Adrenal gland (tissue), 5 donors: ENCODE results near the gene CLDN8.

Source experiments
- POLR2A ChIP-seq, 2 donors: fragments of 450-650 bp; IDR thresholded peaks; one replicate each; pipeline ENCODE4 v1.6.1; 2017; ENCODE audit warnings: antibody characterized with exemption in 2 of 2, mild to moderate bottlenecking in 2 of 2, moderate library complexity in 1 of 2
- TF ChIP-seq, protein P1 (sequence below), 6 experiments: fragments of 450-650 bp in 4 of 6; fragments of 200-600 bp in 2 of 6; sonication (generic) in 1 of 6; IDR thresholded peaks; 1 replicate in 5 of 6; 2 replicates in 1 of 6; pipeline versions ENCODE4 v1.5.1 to v1.8.0; 2016 to 2021; ENCODE audit warnings: antibody characterized with exemption in 6 of 6, mild to moderate bottlenecking in 2 of 6, moderate library complexity in 1 of 6
- donor health status: DM: no; HTN: no; CAD: no.

DNA sequence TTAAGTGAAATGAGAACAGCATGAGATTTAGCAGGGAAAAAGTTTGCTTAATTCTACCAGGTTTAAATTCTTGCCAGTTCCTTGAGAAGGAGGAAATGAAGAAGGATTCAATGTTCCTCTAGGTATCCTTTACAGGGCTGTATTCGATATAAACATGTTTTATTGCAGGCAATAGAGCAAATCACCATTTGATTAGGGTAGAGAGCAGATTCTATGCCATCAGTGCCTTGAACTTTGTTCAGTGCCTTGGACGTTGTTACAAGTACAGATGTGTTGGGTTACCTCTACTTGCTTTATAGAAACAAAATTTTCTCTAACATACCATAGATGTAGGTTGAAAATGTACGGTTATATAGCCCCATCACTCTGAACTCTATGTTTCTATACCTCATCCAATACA is 18.2 kb upstream of the CLDN8 start:
- TF ChIP-seq, protein P1, sequence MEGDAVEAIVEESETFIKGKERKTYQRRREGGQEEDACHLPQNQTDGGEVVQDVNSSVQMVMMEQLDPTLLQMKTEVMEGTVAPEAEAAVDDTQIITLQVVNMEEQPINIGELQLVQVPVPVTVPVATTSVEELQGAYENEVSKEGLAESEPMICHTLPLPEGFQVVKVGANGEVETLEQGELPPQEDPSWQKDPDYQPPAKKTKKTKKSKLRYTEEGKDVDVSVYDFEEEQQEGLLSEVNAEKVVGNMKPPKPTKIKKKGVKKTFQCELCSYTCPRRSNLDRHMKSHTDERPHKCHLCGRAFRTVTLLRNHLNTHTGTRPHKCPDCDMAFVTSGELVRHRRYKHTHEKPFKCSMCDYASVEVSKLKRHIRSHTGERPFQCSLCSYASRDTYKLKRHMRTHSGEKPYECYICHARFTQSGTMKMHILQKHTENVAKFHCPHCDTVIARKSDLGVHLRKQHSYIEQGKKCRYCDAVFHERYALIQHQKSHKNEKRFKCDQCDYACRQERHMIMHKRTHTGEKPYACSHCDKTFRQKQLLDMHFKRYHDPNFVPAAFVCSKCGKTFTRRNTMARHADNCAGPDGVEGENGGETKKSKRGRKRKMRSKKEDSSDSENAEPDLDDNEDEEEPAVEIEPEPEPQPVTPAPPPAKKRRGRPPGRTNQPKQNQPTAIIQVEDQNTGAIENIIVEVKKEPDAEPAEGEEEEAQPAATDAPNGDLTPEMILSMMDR (IDR thresholded peaks at IDR 0.05): no peak
- no peak for TF ChIP-seq POLR2A (IDR thresholded peaks at IDR 0.05)
